ENCODE measurements around the gene HSDL1.

DNA sequence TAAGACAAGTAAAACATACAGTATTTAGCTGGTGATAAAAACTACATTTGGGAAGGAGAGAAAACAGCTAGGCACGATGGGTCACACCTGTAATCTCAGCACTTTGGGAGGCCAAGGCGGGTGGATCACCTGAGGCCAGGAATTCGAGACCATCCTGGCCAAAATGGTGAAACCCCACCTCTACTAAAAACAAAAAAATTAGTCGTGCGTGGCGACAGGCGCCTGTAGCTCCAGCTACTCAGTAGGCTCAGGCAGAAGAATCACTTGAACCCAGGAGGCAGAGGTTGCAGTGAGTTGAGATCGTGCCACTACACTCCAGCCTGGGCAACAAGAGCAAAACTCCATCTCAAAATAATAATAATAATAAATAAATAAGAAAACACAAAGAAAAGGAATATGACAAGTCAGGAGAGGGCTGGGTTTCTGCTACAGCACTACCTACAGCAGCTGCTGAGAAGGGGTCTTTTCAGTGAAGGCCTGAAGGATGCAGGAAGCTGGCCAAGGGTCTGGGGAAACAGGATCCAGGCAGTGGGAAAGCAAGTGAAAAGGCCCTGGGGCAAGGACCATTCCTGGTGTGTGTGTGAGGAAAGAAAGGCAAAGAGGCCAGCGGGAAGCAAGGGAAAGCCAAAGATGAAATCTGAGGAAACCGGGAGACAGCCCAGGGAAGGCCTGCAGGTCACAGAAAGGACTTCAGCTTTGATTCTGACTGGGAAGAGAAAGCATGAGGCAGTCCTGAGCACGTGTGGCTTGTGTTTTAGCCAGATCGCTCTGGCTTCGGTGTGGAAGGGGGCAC is 38.8 kb downstream of the HSDL1 start:
- TF ChIP-seq, protein P1, sequence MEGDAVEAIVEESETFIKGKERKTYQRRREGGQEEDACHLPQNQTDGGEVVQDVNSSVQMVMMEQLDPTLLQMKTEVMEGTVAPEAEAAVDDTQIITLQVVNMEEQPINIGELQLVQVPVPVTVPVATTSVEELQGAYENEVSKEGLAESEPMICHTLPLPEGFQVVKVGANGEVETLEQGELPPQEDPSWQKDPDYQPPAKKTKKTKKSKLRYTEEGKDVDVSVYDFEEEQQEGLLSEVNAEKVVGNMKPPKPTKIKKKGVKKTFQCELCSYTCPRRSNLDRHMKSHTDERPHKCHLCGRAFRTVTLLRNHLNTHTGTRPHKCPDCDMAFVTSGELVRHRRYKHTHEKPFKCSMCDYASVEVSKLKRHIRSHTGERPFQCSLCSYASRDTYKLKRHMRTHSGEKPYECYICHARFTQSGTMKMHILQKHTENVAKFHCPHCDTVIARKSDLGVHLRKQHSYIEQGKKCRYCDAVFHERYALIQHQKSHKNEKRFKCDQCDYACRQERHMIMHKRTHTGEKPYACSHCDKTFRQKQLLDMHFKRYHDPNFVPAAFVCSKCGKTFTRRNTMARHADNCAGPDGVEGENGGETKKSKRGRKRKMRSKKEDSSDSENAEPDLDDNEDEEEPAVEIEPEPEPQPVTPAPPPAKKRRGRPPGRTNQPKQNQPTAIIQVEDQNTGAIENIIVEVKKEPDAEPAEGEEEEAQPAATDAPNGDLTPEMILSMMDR (IDR thresholded peaks at IDR 0.05; ENCODE audit: low read depth, low read length): no peak
- TF ChIP-seq EZH2phosphoT487 (IDR thresholded peaks at IDR 0.05; ENCODE audit: low read depth): no peak
